Panc1 (cell line): ENCODE results near the gene MKLN1.
"Not testable (repeated sequence)": the region's sequence is repeated elsewhere in the genome, so short reads cannot be mapped to it uniquely, and the experiment has no call there.

Experiments
- CTCF ChIP-seq: fragments of 450-650 bp; IDR thresholded peaks from 2 replicates; pipeline ENCODE4 v1.5.1; 2017; ENCODE audit warnings: mild to moderate bottlenecking
- TCF7L2 ChIP-seq: IDR thresholded peaks from 2 replicates; pipeline ENCODE4 v1.6.1; 2011; ENCODE audit warnings: mild to moderate bottlenecking, low read depth, low read length, inconsistent platforms
- TF ChIP-seq, protein P1 (sequence below), 2 experiments: IDR thresholded peaks; 2 replicates each; pipeline ENCODE4 v1.6.1; 2011 to 2012; ENCODE audit warnings: low read depth in 2 of 2, control low read depth in 1 of 2, low read length in 1 of 2, mild to moderate bottlenecking in 1 of 2, moderate library complexity in 1 of 2; ENCODE audit not compliant: insufficient read depth in 1 of 2

DNA sequence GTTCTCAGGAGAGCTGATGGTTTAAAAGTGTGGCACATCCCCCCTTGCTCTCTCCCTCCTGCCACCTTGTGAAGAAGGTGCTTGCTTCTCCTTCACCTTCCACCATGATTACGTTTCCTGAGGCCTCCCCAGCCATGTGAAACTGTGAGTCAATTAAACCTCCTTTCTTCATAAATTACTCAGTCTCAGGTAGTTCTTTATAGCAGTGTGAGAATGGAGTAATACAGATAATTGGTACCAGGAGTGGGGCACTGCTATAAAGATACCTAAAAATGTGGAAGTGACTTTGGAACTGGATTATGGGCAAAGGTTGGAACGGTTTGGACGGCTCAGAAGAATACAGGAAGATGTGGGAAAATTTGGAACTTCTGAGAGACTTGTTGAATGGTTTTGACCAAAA, 21.6 kb upstream of the MKLN1 start:
- not testable (repeated sequence) for TF ChIP-seq TCF7L2, CTCF
- TF ChIP-seq, protein P1, sequence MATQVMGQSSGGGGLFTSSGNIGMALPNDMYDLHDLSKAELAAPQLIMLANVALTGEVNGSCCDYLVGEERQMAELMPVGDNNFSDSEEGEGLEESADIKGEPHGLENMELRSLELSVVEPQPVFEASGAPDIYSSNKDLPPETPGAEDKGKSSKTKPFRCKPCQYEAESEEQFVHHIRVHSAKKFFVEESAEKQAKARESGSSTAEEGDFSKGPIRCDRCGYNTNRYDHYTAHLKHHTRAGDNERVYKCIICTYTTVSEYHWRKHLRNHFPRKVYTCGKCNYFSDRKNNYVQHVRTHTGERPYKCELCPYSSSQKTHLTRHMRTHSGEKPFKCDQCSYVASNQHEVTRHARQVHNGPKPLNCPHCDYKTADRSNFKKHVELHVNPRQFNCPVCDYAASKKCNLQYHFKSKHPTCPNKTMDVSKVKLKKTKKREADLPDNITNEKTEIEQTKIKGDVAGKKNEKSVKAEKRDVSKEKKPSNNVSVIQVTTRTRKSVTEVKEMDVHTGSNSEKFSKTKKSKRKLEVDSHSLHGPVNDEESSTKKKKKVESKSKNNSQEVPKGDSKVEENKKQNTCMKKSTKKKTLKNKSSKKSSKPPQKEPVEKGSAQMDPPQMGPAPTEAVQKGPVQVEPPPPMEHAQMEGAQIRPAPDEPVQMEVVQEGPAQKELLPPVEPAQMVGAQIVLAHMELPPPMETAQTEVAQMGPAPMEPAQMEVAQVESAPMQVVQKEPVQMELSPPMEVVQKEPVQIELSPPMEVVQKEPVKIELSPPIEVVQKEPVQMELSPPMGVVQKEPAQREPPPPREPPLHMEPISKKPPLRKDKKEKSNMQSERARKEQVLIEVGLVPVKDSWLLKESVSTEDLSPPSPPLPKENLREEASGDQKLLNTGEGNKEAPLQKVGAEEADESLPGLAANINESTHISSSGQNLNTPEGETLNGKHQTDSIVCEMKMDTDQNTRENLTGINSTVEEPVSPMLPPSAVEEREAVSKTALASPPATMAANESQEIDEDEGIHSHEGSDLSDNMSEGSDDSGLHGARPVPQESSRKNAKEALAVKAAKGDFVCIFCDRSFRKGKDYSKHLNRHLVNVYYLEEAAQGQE (IDR thresholded peaks at IDR 0.05; ENCODE audit: insufficient read depth in 1 of 2, low read depth in 2 of 2, low read length in 1 of 2): not testable (repeated sequence)
